Measurements from ENCODE around the gene FYN. TPM values are rescaled to one million over a fixed set of nuclear protein-coding genes. Genes with fewer than 3 reads are reported as not detected.

FYN gene
- total and polyA plus RNA-seq, 9 of the 15 experiments (the other 6 are each of a cell fraction or from before 2014, with no cell fraction given) = 2.9 to 22.1 (median 11.4) TPM

GRCh38 chr6:111892431-111892830 is 19.2 kb upstream of the FYN start (continued):
- TF ChIP-seq, protein P1, sequence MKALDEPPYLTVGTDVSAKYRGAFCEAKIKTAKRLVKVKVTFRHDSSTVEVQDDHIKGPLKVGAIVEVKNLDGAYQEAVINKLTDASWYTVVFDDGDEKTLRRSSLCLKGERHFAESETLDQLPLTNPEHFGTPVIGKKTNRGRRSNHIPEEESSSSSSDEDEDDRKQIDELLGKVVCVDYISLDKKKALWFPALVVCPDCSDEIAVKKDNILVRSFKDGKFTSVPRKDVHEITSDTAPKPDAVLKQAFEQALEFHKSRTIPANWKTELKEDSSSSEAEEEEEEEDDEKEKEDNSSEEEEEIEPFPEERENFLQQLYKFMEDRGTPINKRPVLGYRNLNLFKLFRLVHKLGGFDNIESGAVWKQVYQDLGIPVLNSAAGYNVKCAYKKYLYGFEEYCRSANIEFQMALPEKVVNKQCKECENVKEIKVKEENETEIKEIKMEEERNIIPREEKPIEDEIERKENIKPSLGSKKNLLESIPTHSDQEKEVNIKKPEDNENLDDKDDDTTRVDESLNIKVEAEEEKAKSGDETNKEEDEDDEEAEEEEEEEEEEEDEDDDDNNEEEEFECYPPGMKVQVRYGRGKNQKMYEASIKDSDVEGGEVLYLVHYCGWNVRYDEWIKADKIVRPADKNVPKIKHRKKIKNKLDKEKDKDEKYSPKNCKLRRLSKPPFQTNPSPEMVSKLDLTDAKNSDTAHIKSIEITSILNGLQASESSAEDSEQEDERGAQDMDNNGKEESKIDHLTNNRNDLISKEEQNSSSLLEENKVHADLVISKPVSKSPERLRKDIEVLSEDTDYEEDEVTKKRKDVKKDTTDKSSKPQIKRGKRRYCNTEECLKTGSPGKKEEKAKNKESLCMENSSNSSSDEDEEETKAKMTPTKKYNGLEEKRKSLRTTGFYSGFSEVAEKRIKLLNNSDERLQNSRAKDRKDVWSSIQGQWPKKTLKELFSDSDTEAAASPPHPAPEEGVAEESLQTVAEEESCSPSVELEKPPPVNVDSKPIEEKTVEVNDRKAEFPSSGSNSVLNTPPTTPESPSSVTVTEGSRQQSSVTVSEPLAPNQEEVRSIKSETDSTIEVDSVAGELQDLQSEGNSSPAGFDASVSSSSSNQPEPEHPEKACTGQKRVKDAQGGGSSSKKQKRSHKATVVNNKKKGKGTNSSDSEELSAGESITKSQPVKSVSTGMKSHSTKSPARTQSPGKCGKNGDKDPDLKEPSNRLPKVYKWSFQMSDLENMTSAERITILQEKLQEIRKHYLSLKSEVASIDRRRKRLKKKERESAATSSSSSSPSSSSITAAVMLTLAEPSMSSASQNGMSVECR (CRISPR knock-in tag; IDR thresholded peaks at IDR 0.05) = no peak
- TF ChIP-seq, protein P2, sequence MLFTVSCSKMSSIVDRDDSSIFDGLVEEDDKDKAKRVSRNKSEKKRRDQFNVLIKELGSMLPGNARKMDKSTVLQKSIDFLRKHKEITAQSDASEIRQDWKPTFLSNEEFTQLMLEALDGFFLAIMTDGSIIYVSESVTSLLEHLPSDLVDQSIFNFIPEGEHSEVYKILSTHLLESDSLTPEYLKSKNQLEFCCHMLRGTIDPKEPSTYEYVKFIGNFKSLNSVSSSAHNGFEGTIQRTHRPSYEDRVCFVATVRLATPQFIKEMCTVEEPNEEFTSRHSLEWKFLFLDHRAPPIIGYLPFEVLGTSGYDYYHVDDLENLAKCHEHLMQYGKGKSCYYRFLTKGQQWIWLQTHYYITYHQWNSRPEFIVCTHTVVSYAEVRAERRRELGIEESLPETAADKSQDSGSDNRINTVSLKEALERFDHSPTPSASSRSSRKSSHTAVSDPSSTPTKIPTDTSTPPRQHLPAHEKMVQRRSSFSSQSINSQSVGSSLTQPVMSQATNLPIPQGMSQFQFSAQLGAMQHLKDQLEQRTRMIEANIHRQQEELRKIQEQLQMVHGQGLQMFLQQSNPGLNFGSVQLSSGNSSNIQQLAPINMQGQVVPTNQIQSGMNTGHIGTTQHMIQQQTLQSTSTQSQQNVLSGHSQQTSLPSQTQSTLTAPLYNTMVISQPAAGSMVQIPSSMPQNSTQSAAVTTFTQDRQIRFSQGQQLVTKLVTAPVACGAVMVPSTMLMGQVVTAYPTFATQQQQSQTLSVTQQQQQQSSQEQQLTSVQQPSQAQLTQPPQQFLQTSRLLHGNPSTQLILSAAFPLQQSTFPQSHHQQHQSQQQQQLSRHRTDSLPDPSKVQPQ (CRISPR knock-in tag; IDR thresholded peaks at IDR 0.05; ENCODE audit: borderline replicate concordance) = no peak

GRCh38 chr6:111890988-111891387 is 17.7 kb upstream of the FYN start:
- intact Hi-C loops (cut with micrococcal nuclease) (no loop called here), in situ Hi-C loops (cut with MboI) (no loop called here)
- H3K27me3 ChIP-seq (ENCODE audit: control insufficient read depth in 2 of 2, insufficient read depth in 2 of 2, low read length in 2 of 2) = no peaks in the 10 kb centered on the region; a peak in 2 of 5 replicates
- ChIA-PET CTCF (ENCODE audit: low intra/inter-chr PET ratio) (no interaction called here), POLR2A (interaction anchor here (0.7 kb wide), 1 partner anchor 129 kb away, joined by 3 read pairs; no protein-coding TSS in a partner anchor)
- H3K9me3 ChIP-seq (replicated peaks; ENCODE audit: control insufficient read depth, insufficient read depth, low read depth, low read length) = no peaks in the 10 kb centered on the region
- no peaks in the 10 kb centered on the region for H3K4me1 ChIP-seq (replicated peaks in 1 of 2; ENCODE audit: control insufficient read depth in 2 of 2, insufficient read depth in 2 of 2, low read length in 2 of 2)
- DNase-seq (ENCODE audit: extremely low read depth in 1 of 4, low spot score in 3 of 4) (no peak), ATAC-seq (no peak), FAIRE-seq (no peak)
- no TSS peak for BruUV-seq (replicated peaks)
- no peaks in the 10 kb centered on the region for H4K20me1 ChIP-seq (replicated peaks; ENCODE audit: control insufficient read depth, insufficient read depth, low read length)
- H3K36me3 ChIP-seq (ENCODE audit: control insufficient read depth, insufficient read depth, low read length) = no peaks in the 10 kb centered on the region
- H3K4me2 ChIP-seq (ENCODE audit: insufficient read depth, low read length) = no peak overlapping the region
- H3K9me1 ChIP-seq (ENCODE audit: control insufficient read depth, insufficient read depth, low read length) = no peaks in the 10 kb centered on the region
- no peak overlapping the region for H3K9ac ChIP-seq (ENCODE audit: insufficient read depth in 1 of 2, low read depth in 2 of 2, low read length in 2 of 2)
- H2AFZ ChIP-seq (ENCODE audit: low read depth, low read length) = no peak overlapping the region
- no peaks in the 10 kb centered on the region for H3K79me2 ChIP-seq (ENCODE audit: control insufficient read depth, insufficient read depth, low read length)
- H3K4me3 ChIP-seq = no peak overlapping the region
- no peak overlapping the region for H3K27ac ChIP-seq (ENCODE audit: extremely low read depth, low read depth, low read length)
- no peak for TF ChIP-seq TBP (optimal IDR thresholded peaks at IDR 0.05; ENCODE audit: low read depth, low read length)
- TF ChIP-seq CHCHD3 (CRISPR knock-in tag; IDR thresholded peaks at IDR 0.05) = no peak
- TF ChIP-seq SFPQ (IDR thresholded peaks at IDR 0.05; ENCODE audit: low read depth, low read length) = no peak

Measured in K562 (cell line).